HEK293 (cell line): ENCODE results near the gene IGF1R.

Experiments used
- FEZF1 ChIP-seq: fragments of 450-650 bp; formaldehyde crosslinking; IDR thresholded peaks from 2 replicates; pipeline ENCODE4 v1.5.1; 2016; ENCODE audit warnings: missing biosample characterization, missing genetic modification characterization
- HOXC10 ChIP-seq: sonication (generic); formaldehyde crosslinking; IDR thresholded peaks from 2 replicates; pipeline ENCODE4 v1.8.1; 2023; ENCODE audit warnings: mild to moderate bottlenecking, missing genetic modification reagents
- KLF16 ChIP-seq: fragments of 450-650 bp; formaldehyde crosslinking; IDR thresholded peaks from 2 replicates; pipeline ENCODE4 v1.5.1; 2017; ENCODE audit warnings: missing biosample characterization, missing genetic modification characterization
- SCRT1 ChIP-seq: fragments of 450-650 bp; formaldehyde crosslinking; IDR thresholded peaks from 2 replicates; pipeline ENCODE4 v1.5.1; 2016; ENCODE audit warnings: missing biosample characterization, missing genetic modification characterization, borderline replicate concordance
- ZBTB17 ChIP-seq: fragments of 450-650 bp; formaldehyde crosslinking; IDR thresholded peaks from 2 replicates; pipeline ENCODE4 v1.5.1; 2016; ENCODE audit warnings: missing biosample characterization, missing genetic modification characterization
- ZNF184 ChIP-seq: fragments of 450-650 bp; IDR thresholded peaks from 2 replicates; pipeline ENCODE4 v1.5.1; 2018; ENCODE audit warnings: missing biosample characterization, mild to moderate bottlenecking, missing genetic modification characterization
- ZNF202 ChIP-seq: fragments of 450-650 bp; formaldehyde crosslinking; IDR thresholded peaks from 2 replicates; pipeline ENCODE4 v1.5.1; 2016; ENCODE audit warnings: missing biosample characterization, missing genetic modification characterization, borderline replicate concordance
- ZNF354C ChIP-seq: fragments of 450-650 bp; formaldehyde crosslinking; IDR thresholded peaks from 2 replicates; pipeline ENCODE4 v1.5.1; 2016; ENCODE audit warnings: missing biosample characterization, missing genetic modification characterization, low read depth, borderline replicate concordance
- ZNF391 ChIP-seq: fragments of 450-650 bp; formaldehyde crosslinking; IDR thresholded peaks from 2 replicates; pipeline ENCODE4 v1.5.1; 2016; ENCODE audit warnings: low read depth, missing biosample characterization, missing genetic modification characterization, borderline replicate concordance
- ZNF423 ChIP-seq: fragments of 450-650 bp; formaldehyde crosslinking; IDR thresholded peaks from 2 replicates; pipeline ENCODE4 v1.5.1; 2016; ENCODE audit warnings: missing biosample characterization, missing genetic modification characterization
- ZNF529 ChIP-seq: fragments of 450-650 bp; formaldehyde crosslinking; IDR thresholded peaks from 2 replicates; pipeline ENCODE4 v1.5.1; 2017; ENCODE audit warnings: missing genetic modification characterization, missing biosample characterization; ENCODE audit not compliant: insufficient replicate concordance
- ZNF549 ChIP-seq: fragments of 450-650 bp; IDR thresholded peaks from 2 replicates; pipeline ENCODE4 v1.5.1; 2018; ENCODE audit warnings: missing biosample characterization, missing genetic modification characterization, mild to moderate bottlenecking, inconsistent platforms, moderate library complexity
- ZNF558 ChIP-seq: fragments of 450-650 bp; formaldehyde crosslinking; IDR thresholded peaks from 2 replicates; pipeline ENCODE4 v1.5.1; 2016; ENCODE audit warnings: missing biosample characterization, missing genetic modification characterization
- ZNF560 ChIP-seq: fragments of 450-650 bp; formaldehyde crosslinking; IDR thresholded peaks from 2 replicates; pipeline ENCODE4 v1.5.1; 2017; ENCODE audit warnings: missing biosample characterization, missing genetic modification characterization, borderline replicate concordance
- ZNF621 ChIP-seq: fragments of 450-650 bp; formaldehyde crosslinking; IDR thresholded peaks from 2 replicates; pipeline ENCODE4 v1.5.1; 2017; ENCODE audit warnings: missing biosample characterization, missing genetic modification characterization
- ZNF677 ChIP-seq: fragments of 450-650 bp; IDR thresholded peaks from 2 replicates; pipeline ENCODE4 v1.5.0; 2018; ENCODE audit warnings: missing biosample characterization, mild to moderate bottlenecking, missing genetic modification characterization, moderate library complexity
- ZNF777 ChIP-seq: fragments of 450-650 bp; formaldehyde crosslinking; IDR thresholded peaks from 2 replicates; pipeline ENCODE4 v1.5.1; 2017; ENCODE audit warnings: missing biosample characterization, missing genetic modification characterization, borderline replicate concordance
- ZNF843 ChIP-seq: fragments of 450-650 bp; formaldehyde crosslinking; IDR thresholded peaks from 2 replicates; pipeline ENCODE4 v1.5.1; 2016; ENCODE audit warnings: missing biosample characterization, missing genetic modification characterization
- ZSCAN16 ChIP-seq: fragments of 450-650 bp; formaldehyde crosslinking; IDR thresholded peaks from 2 replicates; pipeline ENCODE4 v1.5.1; 2016; ENCODE audit warnings: missing biosample characterization, missing genetic modification characterization
- TF ChIP-seq, protein P1 (sequence below): fragments of 450-650 bp; formaldehyde crosslinking; IDR thresholded peaks from 2 replicates; pipeline ENCODE4 v1.5.1; 2017; ENCODE audit warnings: missing biosample characterization, missing genetic modification characterization
- TF ChIP-seq, protein P2 (sequence below): fragments of 450-650 bp; formaldehyde crosslinking; IDR thresholded peaks from 2 replicates; pipeline ENCODE4 v1.5.1; 2016; ENCODE audit warnings: missing biosample characterization, missing genetic modification characterization
- TF ChIP-seq, protein P3 (sequence below): fragments of 450-650 bp; formaldehyde crosslinking; conservative IDR thresholded peaks from 2 replicates; pipeline ENCODE4 v1.5.1; 2016; ENCODE audit warnings: low read depth, missing biosample characterization, missing genetic modification characterization

The IGF1R gene

DNA sequence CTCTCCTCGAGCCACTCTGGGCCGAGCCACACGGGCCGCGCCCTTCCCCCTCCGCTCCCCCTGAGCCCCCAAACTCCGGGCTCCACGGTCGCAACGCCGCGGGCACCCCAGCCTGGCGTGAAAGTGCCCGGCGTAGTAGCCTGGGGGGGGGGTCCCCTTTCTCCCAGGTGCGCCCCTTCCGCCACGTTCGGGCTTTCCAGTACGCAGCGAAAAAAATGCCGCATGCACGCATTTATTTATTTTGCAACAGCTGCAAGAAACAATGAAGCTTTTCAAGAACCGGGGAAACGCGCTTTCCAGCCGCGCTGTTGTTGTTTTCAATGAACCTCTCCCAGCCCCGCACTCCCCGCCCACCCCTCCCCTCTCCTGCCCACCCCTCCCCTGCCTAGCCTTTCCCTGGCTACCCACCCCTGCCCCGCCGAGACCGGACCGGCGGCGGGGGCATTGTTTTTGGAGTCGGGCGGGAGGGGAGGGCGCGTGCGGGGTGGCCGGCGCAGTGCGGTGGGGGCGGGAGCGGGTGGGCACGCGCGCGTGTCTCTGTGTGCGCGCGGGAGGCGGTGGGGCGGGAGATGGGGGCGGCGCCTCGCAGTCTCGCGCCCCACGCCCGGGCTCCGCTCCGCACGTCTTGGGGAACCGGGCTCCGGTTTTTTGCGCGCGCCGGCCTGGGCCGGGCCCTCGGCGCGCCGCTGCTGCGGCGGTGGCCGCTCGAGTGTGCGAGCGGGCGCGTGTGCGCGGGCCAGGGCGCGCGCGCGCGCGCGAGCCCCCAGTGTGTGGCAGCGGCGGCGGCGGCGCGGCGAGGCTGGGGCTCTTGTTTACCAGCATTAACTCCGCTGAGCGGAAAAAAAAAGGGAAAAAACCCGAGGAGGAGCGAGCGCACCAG, at the start of gene IGF1R (continued):
- TF ChIP-seq, protein P1, sequence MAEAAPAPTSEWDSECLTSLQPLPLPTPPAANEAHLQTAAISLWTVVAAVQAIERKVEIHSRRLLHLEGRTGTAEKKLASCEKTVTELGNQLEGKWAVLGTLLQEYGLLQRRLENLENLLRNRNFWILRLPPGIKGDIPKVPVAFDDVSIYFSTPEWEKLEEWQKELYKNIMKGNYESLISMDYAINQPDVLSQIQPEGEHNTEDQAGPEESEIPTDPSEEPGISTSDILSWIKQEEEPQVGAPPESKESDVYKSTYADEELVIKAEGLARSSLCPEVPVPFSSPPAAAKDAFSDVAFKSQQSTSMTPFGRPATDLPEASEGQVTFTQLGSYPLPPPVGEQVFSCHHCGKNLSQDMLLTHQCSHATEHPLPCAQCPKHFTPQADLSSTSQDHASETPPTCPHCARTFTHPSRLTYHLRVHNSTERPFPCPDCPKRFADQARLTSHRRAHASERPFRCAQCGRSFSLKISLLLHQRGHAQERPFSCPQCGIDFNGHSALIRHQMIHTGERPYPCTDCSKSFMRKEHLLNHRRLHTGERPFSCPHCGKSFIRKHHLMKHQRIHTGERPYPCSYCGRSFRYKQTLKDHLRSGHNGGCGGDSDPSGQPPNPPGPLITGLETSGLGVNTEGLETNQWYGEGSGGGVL (tag by site-specific recombination) = peak; percentile 45; the same call in 1 of the 2 replicates
- TF ChIP-seq KLF16 (tag by site-specific recombination) (no peak), ZBTB17 (tag by site-specific recombination) (no peak), HOXC10 (no peak), SCRT1 (tag by site-specific recombination) (no peak), ZNF843 (tag by site-specific recombination) (0 out of 2 replicates have a peak, but pooled peaks have one; percentile 20), ZSCAN16 (tag by site-specific recombination) (no peak), ZNF391 (tag by site-specific recombination) (no peak), ZNF558 (tag by site-specific recombination) (no peak), FEZF1 (tag by site-specific recombination) (no peak), ZNF423 (tag by site-specific recombination) (peak; percentile 37; the same call in 1 of the 2 replicates), ZNF621 (no peak), ZNF549 (tag by site-specific recombination) (no peak), ZNF354C (tag by site-specific recombination) (no peak), ZNF529 (tag by site-specific recombination) (no peak), ZNF777 (no peak), ZNF560 (tag by site-specific recombination) (no peak), ZNF202 (tag by site-specific recombination) (no peak), ZNF677 (tag by site-specific recombination) (no peak), ZNF184 (tag by site-specific recombination) (no peak)
- TF ChIP-seq, protein P2, sequence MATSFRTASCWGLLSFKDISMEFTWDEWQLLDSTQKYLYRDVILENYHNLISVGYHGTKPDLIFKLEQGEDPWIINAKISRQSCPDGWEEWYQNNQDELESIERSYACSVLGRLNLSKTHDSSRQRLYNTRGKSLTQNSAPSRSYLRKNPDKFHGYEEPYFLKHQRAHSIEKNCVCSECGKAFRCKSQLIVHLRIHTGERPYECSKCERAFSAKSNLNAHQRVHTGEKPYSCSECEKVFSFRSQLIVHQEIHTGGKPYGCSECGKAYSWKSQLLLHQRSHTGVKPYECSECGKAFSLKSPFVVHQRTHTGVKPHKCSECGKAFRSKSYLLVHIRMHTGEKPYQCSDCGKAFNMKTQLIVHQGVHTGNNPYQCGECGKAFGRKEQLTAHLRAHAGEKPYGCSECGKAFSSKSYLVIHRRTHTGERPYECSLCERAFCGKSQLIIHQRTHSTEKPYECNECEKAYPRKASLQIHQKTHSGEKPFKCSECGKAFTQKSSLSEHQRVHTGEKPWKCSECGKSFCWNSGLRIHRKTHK = no peak
- TF ChIP-seq, protein P3, sequence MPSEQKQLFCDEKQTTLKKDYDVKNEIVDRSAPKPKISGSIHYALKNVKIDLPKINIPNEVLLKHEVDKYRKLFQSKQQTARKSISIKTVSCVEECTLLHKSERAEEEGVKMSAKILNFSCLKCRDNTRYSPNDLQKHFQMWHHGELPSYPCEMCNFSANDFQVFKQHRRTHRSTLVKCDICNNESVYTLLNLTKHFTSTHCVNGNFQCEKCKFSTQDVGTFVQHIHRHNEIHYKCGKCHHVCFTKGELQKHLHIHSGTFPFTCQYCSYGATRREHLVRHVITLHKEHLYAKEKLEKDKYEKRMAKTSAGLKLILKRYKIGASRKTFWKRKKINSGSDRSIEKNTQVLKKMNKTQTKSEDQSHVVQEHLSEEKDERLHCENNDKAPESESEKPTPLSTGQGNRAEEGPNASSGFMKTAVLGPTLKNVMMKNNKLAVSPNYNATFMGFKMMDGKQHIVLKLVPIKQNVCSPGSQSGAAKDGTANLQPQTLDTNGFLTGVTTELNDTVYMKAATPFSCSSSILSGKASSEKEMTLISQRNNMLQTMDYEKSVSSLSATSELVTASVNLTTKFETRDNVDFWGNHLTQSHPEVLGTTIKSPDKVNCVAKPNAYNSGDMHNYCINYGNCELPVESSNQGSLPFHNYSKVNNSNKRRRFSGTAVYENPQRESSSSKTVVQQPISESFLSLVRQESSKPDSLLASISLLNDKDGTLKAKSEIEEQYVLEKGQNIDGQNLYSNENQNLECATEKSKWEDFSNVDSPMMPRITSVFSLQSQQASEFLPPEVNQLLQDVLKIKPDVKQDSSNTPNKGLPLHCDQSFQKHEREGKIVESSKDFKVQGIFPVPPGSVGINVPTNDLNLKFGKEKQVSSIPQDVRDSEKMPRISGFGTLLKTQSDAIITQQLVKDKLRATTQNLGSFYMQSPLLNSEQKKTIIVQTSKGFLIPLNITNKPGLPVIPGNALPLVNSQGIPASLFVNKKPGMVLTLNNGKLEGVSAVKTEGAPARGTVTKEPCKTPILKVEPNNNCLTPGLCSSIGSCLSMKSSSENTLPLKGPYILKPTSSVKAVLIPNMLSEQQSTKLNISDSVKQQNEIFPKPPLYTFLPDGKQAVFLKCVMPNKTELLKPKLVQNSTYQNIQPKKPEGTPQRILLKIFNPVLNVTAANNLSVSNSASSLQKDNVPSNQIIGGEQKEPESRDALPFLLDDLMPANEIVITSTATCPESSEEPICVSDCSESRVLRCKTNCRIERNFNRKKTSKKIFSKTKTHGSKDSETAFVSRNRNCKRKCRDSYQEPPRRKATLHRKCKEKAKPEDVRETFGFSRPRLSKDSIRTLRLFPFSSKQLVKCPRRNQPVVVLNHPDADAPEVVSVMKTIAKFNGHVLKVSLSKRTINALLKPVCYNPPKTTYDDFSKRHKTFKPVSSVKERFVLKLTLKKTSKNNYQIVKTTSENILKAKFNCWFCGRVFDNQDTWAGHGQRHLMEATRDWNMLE (tag by site-specific recombination) = no peak
